SK-N-SH (cell line): Measurements from ENCODE around the gene METTL3. TPM values are rescaled to one million over a fixed set of nuclear protein-coding genes. Genes with fewer than 3 reads are reported as not detected.

Experiments used
- CTCF ChIA-PET: fragments of 300-600, 350-600 bp; formaldehyde crosslinking; extraction: SDS; loops from one replicate; lab custom pipeline; 2021; lab: Yijun Ruan, JAX
- POLR2A ChIA-PET: fragments of 350-600 bp; sonication (Branson Sonifier 250); formaldehyde crosslinking; extraction: SDS; loops from one replicate; lab custom pipeline; 2020; ENCODE audit warnings: antibody characterized with exemption, inconsistent platforms; lab: Yijun Ruan, JAX
- DNase-seq: peaks from one replicate; pipeline ENCODE4 v3.0.0; 2012
- H2AFZ ChIP-seq: fragments of 200-600 bp; sonication (generic); 2 replicates; pipeline ENCODE4 v1.8.1; 2016; ENCODE audit warnings: antibody characterized with exemption, mild to moderate bottlenecking, low read depth
- H3F3A ChIP-seq: fragments of 200-600 bp; sonication (generic); replicated peaks from 2 replicates; pipeline ENCODE3; 2016; ENCODE audit warnings: antibody characterized with exemption, mild to moderate bottlenecking; ENCODE audit not compliant: insufficient read depth
- H3K27ac ChIP-seq, 2 experiments: fragments of 200-500 bp in 1 of 2; fragments of 200-600 bp in 1 of 2; sonication (Bioruptor generic) in 1 of 2; sonication (generic), shearing (Covaris generic) in 1 of 2; 2 replicates each; pipeline versions ENCODE4 v1.5.1 to v1.6.1; 2014 to 2016; ENCODE audit warnings: low read depth in 2 of 2, inconsistent platforms in 1 of 2, low read length in 1 of 2, mild to moderate bottlenecking in 1 of 2, mixed read lengths in 1 of 2
- H3K27me3 ChIP-seq: fragments of 200-600 bp; sonication (generic), shearing (Covaris generic); 2 replicates; pipeline ENCODE4 v1.6.1; 2016; ENCODE audit warnings: mixed run types; ENCODE audit not compliant: insufficient read depth
- H3K36me3 ChIP-seq, 2 experiments: fragments of 200-500 bp in 1 of 2; fragments of 200-600 bp in 1 of 2; sonication (Bioruptor generic) in 1 of 2; sonication (generic) in 1 of 2; replicated peaks in 1 of 2; 2 replicates each; pipeline versions ENCODE3 to v1.5.1; 2014 to 2016; ENCODE audit warnings: low read length in 1 of 2, mild to moderate bottlenecking in 1 of 2; ENCODE audit not compliant: insufficient read depth in 2 of 2, control insufficient read depth in 1 of 2
- H3K4me1 ChIP-seq, 2 experiments: fragments of 200-500 bp in 1 of 2; fragments of 200-600 bp in 1 of 2; sonication (Bioruptor generic) in 1 of 2; sonication (generic), shearing (Covaris generic) in 1 of 2; 2 replicates each; pipeline versions ENCODE4 v1.5.1 to v1.6.1; 2014 to 2016; ENCODE audit warnings: low read depth in 1 of 2, low read length in 1 of 2, mixed run types in 1 of 2; ENCODE audit not compliant: insufficient read depth in 2 of 2, control insufficient read depth in 1 of 2
- H3K4me2 ChIP-seq: fragments of 200-600 bp; sonication (generic), shearing (Covaris generic); 2 replicates; pipeline ENCODE4 v1.6.1; 2017; ENCODE audit warnings: mixed run types
- H3K4me3 ChIP-seq, 2 experiments: fragments of 200-500 bp in 1 of 2; fragments of 200-600 bp in 1 of 2; sonication (Bioruptor generic) in 1 of 2; sonication (generic), shearing (Covaris generic) in 1 of 2; 2 replicates each; pipeline versions ENCODE4 v1.5.1 to v1.8.1; 2014 to 2016; ENCODE audit warnings: low read depth in 2 of 2, inconsistent platforms in 1 of 2, low read length in 1 of 2, mild to moderate bottlenecking in 1 of 2, mixed read lengths in 1 of 2, moderate library complexity in 1 of 2
- H3K79me2 ChIP-seq: fragments of 200-600 bp; sonication (generic); 2 replicates; pipeline ENCODE4 v1.8.1; 2017; ENCODE audit warnings: mild to moderate bottlenecking; ENCODE audit not compliant: insufficient read depth
- H3K9ac ChIP-seq: fragments of 200-600 bp; sonication (generic); 2 replicates; pipeline ENCODE4 v1.6.1; 2017; ENCODE audit warnings: mixed run types
- H3K9me2 ChIP-seq: fragments of 200-600 bp; sonication (generic); 2 replicates; pipeline ENCODE4 v1.6.1; 2017; ENCODE audit warnings: mixed run types
- H3K9me3 ChIP-seq: fragments of 200-600 bp; sonication (generic); 2 replicates; pipeline ENCODE4 v1.6.1; 2017; ENCODE audit warnings: mixed run types, mild to moderate bottlenecking, moderate library complexity
- H4K20me1 ChIP-seq: fragments of 200-600 bp; sonication (generic); 2 replicates; pipeline ENCODE4 v1.6.1; 2017; ENCODE audit warnings: mild to moderate bottlenecking, mixed run types; ENCODE audit not compliant: insufficient read depth
- EP300 ChIP-seq, 2 experiments: IDR thresholded peaks; 2 replicates each; pipeline versions ENCODE4 v1.4.0 to v1.6.1; 2012; ENCODE audit warnings: borderline replicate concordance in 1 of 2, low read depth in 1 of 2, low read length in 1 of 2
- EZH2phosphoT487 ChIP-seq: fragments of 200-600 bp; sonication (generic); IDR thresholded peaks from 2 replicates; pipeline ENCODE4 v1.6.1; 2017; ENCODE audit warnings: low read depth, mixed run types, mild to moderate bottlenecking, antibody characterized with exemption, moderate library complexity, borderline replicate concordance
- FOSL2 ChIP-seq: IDR thresholded peaks from 2 replicates; pipeline ENCODE4 v1.4.0; 2012; ENCODE audit warnings: low read depth, mild to moderate bottlenecking, moderate library complexity, borderline replicate concordance
- IRF3 ChIP-seq: fragments of 150-350 bp; IDR thresholded peaks from 2 replicates; pipeline ENCODE4 v1.6.1; 2016; ENCODE audit warnings: mild to moderate bottlenecking, low read depth, low read length
- JUND ChIP-seq: IDR thresholded peaks from 2 replicates; pipeline ENCODE4 v1.4.0; 2012
- NFIC ChIP-seq: IDR thresholded peaks from 2 replicates; pipeline ENCODE4 v1.4.0; 2012; ENCODE audit warnings: borderline replicate concordance
- PBX3 ChIP-seq: IDR thresholded peaks from 2 replicates; pipeline ENCODE4; 2012
- POLR2AphosphoS5 ChIP-seq: IDR thresholded peaks from 2 replicates; pipeline ENCODE4 v1.6.1; 2012; ENCODE audit warnings: low read depth, low read length
- RCOR1 ChIP-seq: fragments of 150-350 bp; IDR thresholded peaks from 2 replicates; pipeline ENCODE4 v1.6.1; 2017; ENCODE audit warnings: antibody characterized with exemption, low read length
- REST ChIP-seq: IDR thresholded peaks from 2 replicates; pipeline ENCODE4 v1.6.1; 2012; ENCODE audit warnings: mild to moderate bottlenecking, low read depth, low read length, moderate library complexity
- SIN3A ChIP-seq: IDR thresholded peaks from 2 replicates; pipeline ENCODE4 v1.6.1; 2012; ENCODE audit warnings: low read depth, mild to moderate bottlenecking, low read length, moderate library complexity, borderline replicate concordance
- SMC3 ChIP-seq: IDR thresholded peaks from 2 replicates; pipeline ENCODE4 v1.6.1; 2012; ENCODE audit warnings: low read depth, low read length, improper control_type of control experiment
- TCF12 ChIP-seq: IDR thresholded peaks from 2 replicates; pipeline ENCODE4 v1.4.0; 2012
- TEAD4 ChIP-seq: IDR thresholded peaks from 2 replicates; pipeline ENCODE4 v1.4.0; 2012; ENCODE audit warnings: mild to moderate bottlenecking, borderline replicate concordance; ENCODE audit not compliant: insufficient read depth
- USF1 ChIP-seq: IDR thresholded peaks from 2 replicates; pipeline ENCODE4 v1.4.0; 2012; ENCODE audit warnings: low read depth, borderline replicate concordance
- USF2 ChIP-seq: fragments of 150-350 bp; IDR thresholded peaks from 2 replicates; pipeline ENCODE4 v1.6.1; 2017; ENCODE audit warnings: antibody characterized with exemption, low read length, low read depth, borderline replicate concordance
- ZBTB33 ChIP-seq: IDR thresholded peaks from 2 replicates; pipeline ENCODE4 v1.4.0; 2012; ENCODE audit warnings: low read depth, borderline replicate concordance
- WGBS: methylation state at CpG from one replicate; pipeline ENCODE4 v1.1.6; 2017; ENCODE audit warnings: low lambda C conversion rate; 5-methylcytosine and 5-hydroxymethylcytosine counted together
- polyA plus RNA-seq, 3 experiments: library from polyadenylated mRNA; depleted of rRNA; stranded (reverse); fragments of >200 nt; gene quantifications; 2 replicates each; pipeline ENCODE4 v1.2.3, GENCODE V29; 2012

The METTL3 gene
- polyA plus RNA-seq, 1 of the 3 experiments (the other 2 are of a cell fraction): 118 TPM

GRCh38 chr14:21523203-21523602 is 12.1 kb upstream of the METTL3 start:
- Histone ChIP-seq H3K9me3 (no peaks in the 10 kb centered on the region), H3K79me2 (no peaks in the 10 kb centered on the region; the same call in 1 of the 2 replicates), H3K9me2 (no peaks in the 10 kb centered on the region), H3K9ac (no peak overlapping the region), H3K4me3 (no peak overlapping the region), H4K20me1 (no peaks in the 10 kb centered on the region), H3F3A (no peaks in the 10 kb centered on the region), H3K4me2 (no peak overlapping the region), H3K27ac (no peak overlapping the region), H3K4me1 (peaks cover 0 to 16% of the 10 kb centered on the region in 2 experiments; a peak in 1 of 4 replicates), H2AFZ (no peak overlapping the region), H3K36me3 (peaks cover 0 to 5% of the 10 kb centered on the region in 2 experiments), H3K27me3 (no peaks in the 10 kb centered on the region)
- ChIA-PET CTCF (interaction anchor here (2.9 kb wide), 1 partner anchor 25 kb away, joined by 15 read pairs; no protein-coding TSS in a partner anchor), POLR2A (no interaction called here)
- no peak for TF ChIP-seq EP300 (IDR thresholded peaks at IDR 0.05; ENCODE audit: borderline replicate concordance in 1 of 2, low read depth in 1 of 2, low read length in 1 of 2)
- TF ChIP-seq USF1: no peak
- no peak for TF ChIP-seq EZH2phosphoT487
- TF ChIP-seq TCF12: no peak
- TF ChIP-seq FOSL2: no peak
- TF ChIP-seq TEAD4: no peak
- TF ChIP-seq SIN3A: no peak
- no peak for TF ChIP-seq RCOR1
- 87% methylated on average over 6 of the region's 7 CpGs for WGBS
- DNase-seq: no peak

GRCh38 chr14:21521501-21521900 is 10.4 kb upstream of the METTL3 start:
- H3F3A ChIP-seq: no peaks in the 10 kb centered on the region
- TF ChIP-seq ZBTB33 (no peak), REST (no peak), POLR2AphosphoS5 (no peak), JUND (no peak), EZH2phosphoT487 (no peak), USF2 (no peak), NFIC (no peak), PBX3 (no peak), IRF3 (no peak), SMC3 (no peak), TEAD4 (no peak)

More at GRCh38 chr14:21521501-21521900, 10.4 kb upstream of the METTL3 start:
- Histone ChIP-seq H3K9ac (no peak overlapping the region), H3K4me1 (peaks cover 0 to 10% of the 10 kb centered on the region in 2 experiments; a peak in 1 of 4 replicates), H3K9me3 (no peaks in the 10 kb centered on the region), H3K9me2 (no peaks in the 10 kb centered on the region), H3K36me3 (peaks cover 0 to 5% of the 10 kb centered on the region in 2 experiments), H3K4me2 (no peak overlapping the region), H3K4me3 (no peak overlapping the region), H3K27me3 (no peaks in the 10 kb centered on the region), H2AFZ (no peak overlapping the region), H3K79me2 (no peaks in the 10 kb centered on the region; the same call in 1 of the 2 replicates), H4K20me1 (no peaks in the 10 kb centered on the region), H3K27ac (no peak overlapping the region)
- 85% methylated on average over 2 of the region's 2 CpGs for WGBS
- no peak for DNase-seq
- CTCF ChIA-PET: interaction anchor here (2.9 kb wide), 1 partner anchor 23 kb away, joined by 15 read pairs; no protein-coding TSS in a partner anchor
- POLR2A ChIA-PET: no interaction called here
